ENCODE data around the gene AGRP.
"Not testable (repeated sequence)": the region's sequence is repeated elsewhere in the genome, so short reads cannot be mapped to it uniquely, and the experiment has no call there.

AGRP gene

DNA sequence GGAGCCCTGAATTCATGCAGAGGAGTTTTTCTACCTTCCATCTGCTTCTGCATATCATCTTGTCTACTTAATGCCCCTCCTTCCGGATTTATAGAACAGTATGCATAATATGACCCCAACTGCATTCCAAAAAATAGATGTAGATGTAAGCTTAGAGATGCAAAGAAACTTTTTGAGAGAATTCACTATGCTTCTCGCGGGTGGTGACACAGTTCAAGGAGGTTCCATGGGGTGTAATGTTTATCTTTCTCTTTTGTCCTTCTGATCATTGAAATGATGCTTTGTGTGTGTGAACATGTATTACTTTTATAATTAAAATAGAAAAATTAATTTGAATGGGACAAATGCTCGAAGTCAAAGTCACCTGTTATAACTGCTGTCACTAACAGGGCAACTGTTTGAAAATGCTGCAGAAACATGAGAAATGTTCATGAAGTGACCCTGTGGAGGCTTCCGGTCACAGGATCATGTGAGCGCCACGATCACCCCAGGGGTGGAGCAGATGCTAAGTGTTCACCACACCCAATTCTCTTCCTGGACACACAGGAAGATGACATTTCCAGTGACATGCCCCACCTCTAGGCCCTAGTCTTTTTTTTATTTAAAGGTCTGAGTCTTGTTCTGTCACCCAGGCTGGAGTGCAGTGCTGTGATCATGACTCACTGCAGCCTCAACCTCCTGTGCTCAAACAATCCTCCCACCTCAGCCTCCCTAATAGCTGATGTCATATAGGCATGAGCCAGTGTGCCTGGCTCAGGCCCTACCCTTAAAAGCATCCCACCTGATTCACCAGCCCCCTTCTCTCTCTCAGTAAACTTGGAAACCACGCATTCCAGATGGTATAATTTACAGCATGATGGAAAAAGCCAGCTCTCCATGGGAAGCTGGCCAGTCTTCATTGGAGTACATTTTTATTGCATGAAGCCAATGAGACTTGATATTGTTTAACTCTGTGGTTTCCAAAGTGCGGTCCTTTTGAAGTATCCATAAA, 21.0 kb upstream of the AGRP start:
- no peak for DNase-seq (ENCODE audit: low read depth, low spot score)

DNA sequence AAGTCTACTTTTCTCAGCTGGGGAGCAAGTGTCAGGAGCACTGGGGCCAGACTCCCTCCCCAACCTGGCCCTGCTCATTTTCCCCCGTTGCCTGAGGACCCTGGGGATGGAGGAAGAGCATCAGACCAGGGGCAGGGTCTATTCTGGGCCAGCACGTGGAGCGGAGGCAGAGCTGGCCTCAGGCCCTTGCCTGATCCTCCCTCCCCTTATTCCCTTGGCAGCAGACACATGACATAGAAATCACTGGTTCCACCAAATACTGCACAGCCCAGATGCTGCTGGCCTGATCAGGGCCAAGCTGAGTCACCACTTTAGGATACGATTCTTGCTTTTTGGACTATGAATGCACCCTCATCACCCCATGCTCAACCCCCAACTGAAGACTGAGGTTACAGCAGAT, 15.8 kb upstream of the AGRP start:
- DNase-seq (ENCODE audit: low read depth, low spot score) = no peak

GRCh38 chr16:67490335-67491096, 7.2 kb upstream of the AGRP start:
- DNase-seq (ENCODE audit: low read depth, low spot score) = no peak

- no peak for DNase-seq (ENCODE audit: low read depth, low spot score)
Measured at GRCh38 chr16:67489401-67490083, 6.2 kb upstream of the AGRP start.

- not testable (repeated sequence) for DNase-seq (ENCODE audit: low read depth, low spot score)
Measured at GRCh38 chr16:67487561-67487960, 4.2 kb upstream of the AGRP start.

DNA sequence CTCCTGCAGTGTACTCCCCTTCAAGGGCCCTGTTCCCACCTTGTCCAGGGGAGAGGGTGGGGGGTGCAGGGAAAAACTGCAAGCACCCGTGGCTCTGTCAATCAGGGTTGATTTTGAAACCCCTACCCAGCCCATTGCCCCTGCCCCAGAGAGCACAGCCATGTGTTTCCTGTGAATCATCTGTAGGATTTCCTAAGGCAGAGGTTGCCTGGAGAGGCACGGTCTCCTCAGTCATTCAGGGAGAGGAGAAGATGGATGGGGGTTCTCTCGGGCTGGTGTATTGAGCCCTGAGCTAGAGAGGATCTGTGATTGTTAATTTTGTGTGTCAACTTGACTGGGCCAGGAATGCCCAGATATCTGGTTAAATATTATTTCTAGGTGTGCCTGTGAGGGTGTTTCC, 3.5 kb upstream of the AGRP start:
- DNase-seq (ENCODE audit: low read depth, low spot score) = no peak

DNA sequence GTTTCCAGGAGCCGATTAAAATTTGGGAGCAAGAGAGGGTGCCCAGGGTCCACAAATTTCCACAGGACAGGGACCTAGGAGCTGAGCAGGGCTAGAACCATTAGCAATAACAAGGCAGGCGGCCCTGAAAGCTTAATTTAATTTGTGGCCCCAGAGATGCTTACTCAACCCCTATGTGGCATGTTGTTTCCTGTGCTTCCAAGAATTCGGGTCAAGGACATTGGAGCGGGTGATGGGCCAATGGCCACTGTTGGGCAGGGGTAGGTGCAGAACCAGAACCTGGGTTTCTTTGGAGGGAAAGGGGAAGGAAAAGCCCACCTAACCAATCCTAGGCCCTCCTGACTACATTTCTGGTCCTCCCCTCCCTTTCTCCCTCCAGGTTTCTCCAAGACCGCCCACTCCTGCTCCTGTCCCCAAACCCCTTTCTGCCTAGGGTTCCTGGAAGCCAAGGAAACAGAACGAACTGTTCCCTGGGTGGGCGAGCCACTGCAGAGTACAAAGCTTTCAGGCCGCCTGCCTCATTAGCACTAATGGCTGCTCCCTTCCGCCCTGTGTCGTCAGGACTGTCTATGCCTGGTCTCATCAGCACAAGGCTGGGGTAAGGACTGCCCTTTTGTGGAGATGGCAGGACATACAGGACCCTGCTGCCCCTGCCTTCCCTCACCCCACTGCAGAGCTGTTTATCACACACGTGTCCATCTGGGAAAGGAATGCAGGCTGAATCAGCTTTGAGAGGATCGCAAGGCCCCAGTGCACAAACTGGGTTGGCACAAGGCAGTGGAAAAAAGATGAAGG, 581 bp upstream of the AGRP start:
- DNase-seq (ENCODE audit: low read depth, low spot score) = no peak

DNA sequence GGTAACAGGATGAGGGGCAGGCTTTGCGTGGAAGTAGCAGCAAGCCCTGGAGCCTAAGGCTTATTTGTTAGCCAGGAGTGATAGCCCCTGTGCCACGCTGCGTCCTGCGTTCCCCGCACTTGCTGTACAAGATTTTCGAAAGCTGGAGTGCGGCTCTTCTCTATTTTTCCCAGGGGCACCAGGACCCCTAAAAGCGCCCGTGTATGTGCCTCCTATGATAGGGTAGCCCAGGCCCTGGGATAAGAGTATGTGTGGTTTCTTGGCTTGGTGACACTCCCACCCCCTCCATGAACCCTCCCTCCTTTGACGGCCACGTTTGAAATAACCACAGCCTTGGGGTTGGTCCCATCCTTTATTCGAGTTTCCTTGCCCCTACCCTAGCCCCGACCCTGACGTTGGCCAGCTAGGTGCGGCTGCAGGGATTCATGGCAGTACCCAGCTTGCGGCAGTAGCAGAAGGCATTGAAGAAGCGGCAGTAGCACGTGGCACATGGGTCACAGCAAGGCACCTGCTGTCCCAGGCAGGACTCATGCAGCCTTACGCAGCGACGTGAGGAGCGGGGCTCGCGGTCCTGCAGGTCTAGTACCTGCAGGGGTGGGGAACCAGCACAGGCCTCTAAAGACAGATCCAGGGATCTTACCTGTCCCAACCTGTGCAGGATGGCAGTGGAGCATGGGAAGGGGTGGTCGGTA, 968 bp downstream of the AGRP start:
- no peak for DNase-seq (ENCODE audit: low read depth, low spot score)

DNA sequence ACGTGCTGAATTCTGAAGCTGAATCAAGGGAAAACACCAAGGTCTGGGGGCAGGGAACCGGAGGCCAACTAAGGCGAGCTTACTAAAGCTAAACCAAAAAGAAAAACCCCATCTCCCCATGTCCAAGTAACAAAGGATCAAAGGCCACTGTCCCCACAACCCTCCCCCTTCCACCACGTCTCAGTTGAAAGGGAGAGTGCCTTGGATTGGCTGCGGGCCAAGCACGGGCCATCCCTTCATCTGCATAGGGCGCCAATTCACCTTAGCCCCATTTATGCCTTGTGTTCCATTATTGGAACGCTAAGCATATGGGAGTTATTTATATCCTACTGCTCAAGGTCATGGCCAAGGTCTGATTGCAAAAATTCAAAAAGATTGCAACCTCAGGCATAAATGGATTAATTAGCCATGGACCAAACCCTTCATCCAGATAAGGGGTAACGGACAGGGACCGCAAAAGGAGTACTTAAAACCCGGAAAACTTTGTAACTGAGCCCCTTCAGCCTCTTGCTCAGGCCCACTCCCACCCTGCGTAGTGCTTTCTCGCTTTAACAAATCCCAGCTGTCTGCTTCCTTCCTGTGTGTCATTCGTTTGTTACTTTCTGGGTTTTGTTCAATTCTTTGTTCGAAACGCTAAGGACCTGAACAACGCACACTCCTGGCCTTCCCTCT, 1.6 kb downstream of the AGRP start:
- no peak for DNase-seq (ENCODE audit: low read depth, low spot score)

- peak; percentile 85 for DNase-seq (ENCODE audit: low read depth, low spot score)
Measured at GRCh38 chr16:67480833-67481560, 2.4 kb downstream of the AGRP start, which contains the start of gene ATP6V0D1. ATP6V0D1 (minus strand) TSS chr16:67481157; CDS start chr16:67481086, 71 bp downstream.

GRCh38 chr16:67477960-67478554, 5.3 kb downstream of the AGRP start:
- DNase-seq (ENCODE audit: low read depth, low spot score) = no peak

- DNase-seq (ENCODE audit: low read depth, low spot score) = no peak
Measured at GRCh38 chr16:67474551-67475455, 8.5 kb downstream of the AGRP start.

GRCh38 chr16:67471758-67472384, 11.5 kb downstream of the AGRP start:
- DNase-seq (ENCODE audit: low read depth, low spot score) = no peak

GRCh38 chr16:67470359-67470758, 13.0 kb downstream of the AGRP start:
- DNase-seq (ENCODE audit: low read depth, low spot score) = no peak

DNA sequence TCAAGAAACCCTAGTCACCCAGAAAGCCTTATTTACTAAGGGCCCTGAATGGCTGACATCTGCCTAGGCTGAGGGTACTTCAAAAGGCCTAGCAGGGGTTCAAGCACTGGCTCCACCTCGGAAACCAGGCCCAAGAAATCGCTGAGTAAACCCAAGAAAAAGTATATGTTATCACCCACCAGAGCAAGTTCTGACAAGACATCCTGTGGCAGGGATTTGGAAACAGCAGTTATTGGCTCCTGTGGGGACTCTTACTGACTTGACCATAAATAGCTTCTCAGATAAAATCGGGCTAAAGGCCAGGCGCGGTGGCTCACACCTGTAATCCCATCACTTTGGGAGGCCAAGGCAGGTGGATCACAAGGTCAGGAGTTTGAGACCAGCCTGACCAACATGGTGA, 14.6 kb downstream of the AGRP start:
- no peak for DNase-seq (ENCODE audit: low read depth, low spot score)

- DNase-seq (ENCODE audit: low read depth, low spot score) = no peak
Measured at GRCh38 chr16:67466581-67466980, 16.8 kb downstream of the AGRP start.

- no peak for DNase-seq (ENCODE audit: low read depth, low spot score)
Measured at GRCh38 chr16:67464565-67464964, 18.8 kb downstream of the AGRP start.
